HG03196 (cell line): ENCODE data around the gene CCT5.

Experiments
- ATAC-seq: cut with Tn5 transposase; IDR thresholded peaks from one replicate; pipeline ENCODE4 v1.9.1; 2021; ENCODE audit not compliant: unreplicated experiment

Gene CCT5

DNA sequence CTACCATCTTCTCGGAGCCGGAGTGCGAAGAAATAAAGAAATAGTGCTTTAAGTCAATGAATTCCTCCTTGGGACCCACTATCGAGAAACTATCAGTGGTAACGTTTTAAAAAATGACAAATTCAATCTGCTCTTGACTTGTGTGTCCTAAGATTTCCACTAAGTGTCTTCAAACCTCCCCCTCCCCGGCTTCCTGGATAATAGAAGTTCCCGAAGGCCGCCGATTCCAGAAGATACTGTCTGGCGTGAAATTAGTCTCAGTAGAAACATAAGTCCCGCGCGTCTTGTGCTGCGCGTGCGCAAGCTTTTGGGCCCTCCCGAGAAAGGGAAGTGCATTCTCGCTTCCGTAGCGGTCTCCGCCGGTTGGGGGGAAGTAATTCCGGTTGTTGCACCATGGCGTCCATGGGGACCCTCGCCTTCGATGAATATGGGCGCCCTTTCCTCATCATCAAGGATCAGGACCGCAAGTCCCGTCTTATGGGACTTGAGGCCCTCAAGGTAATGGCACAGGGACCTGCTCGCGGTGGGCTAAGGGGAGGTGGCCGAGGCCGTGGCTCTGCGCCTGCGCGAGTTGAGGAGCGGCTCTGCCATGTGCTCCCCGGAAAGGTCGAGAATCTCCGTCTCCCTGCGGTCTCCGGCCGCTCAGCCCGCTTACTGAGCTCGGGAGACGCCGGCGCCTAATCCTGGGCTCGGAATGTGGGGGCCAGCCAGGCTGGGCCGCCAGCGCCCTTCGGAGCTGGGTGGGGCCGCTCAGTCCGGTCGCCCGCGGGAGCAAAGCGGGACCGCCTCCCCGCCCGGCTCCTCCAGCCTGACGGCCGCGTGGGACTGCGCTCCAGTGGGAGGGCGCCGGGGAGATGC is at the start of gene CCT5:
CCT5 (plus strand) TSS at position 333 of the 858 bp plus-strand sequence; CDS start at position 394, 61 bp downstream.
- peak; percentile 78 for ATAC-seq

DNA sequence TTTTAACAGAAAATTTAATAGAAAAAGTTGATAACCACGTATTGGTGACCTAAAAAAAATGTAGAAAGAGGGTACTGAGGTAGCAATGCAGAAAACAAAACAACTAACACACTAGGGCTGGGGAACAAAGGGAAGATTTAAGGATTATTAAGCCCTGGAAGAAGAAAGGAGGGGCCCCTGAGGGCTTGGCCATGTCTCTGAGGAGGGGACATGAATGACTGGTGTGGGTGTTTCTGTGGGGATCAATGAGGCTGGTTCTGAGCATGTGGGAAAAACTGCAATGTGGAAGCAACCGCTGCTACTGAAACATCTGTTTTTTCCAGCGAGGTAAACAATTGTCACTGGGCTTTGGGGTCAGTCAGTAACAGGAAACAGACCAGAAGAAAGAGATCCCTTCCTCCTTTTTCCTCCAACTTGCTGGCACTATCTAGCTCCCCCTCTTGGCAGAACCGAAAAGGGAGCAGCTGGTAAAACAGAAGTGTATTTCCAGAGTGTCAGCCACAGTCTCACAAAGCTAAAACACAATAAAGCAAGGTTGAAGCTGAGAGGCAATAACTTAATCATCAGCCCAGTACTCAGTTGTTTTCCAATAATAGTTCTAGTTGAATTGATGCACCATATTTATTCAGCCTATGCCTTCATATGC is 48.7 kb upstream of the CCT5 start:
- ATAC-seq, result no peak

DNA sequence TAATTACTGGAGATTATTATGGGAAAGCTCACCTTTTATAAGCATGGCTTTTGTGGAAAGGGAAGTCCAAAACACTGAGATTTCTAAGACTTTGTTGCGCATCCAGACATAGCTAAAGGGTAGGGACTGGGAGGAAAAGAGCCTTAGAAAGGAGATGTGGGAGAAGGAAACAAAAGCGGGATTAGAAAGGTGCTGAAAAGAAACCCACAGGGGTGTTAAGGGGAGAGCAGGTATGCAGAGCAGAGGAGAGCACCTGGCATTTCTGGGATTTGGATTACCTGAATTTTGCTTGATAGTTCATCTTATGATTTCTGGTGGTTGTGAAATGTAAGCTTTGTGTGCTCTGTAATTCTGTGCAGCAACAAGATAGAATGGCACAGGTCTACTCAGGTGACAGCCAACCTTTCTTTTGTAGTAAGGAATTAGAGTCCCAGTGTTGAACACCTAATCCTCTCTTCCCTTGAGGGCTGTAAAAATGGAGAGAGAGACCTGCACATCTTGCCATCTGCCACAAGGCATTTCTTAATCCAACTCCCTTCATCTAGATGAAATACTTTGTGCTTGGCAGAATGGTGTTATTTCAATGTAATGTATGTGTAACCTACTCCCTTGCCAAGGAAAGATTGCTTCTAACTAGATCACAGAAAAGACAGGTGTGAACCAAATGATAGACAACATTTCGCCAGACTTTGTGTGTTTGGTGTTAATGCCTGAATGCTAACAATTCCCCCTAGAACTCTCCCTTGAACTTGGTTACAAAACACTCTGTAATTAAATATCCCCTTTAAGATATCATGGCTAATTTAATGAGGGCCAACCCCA is 47.8 kb upstream of the CCT5 start:
- ATAC-seq, result no peak

DNA sequence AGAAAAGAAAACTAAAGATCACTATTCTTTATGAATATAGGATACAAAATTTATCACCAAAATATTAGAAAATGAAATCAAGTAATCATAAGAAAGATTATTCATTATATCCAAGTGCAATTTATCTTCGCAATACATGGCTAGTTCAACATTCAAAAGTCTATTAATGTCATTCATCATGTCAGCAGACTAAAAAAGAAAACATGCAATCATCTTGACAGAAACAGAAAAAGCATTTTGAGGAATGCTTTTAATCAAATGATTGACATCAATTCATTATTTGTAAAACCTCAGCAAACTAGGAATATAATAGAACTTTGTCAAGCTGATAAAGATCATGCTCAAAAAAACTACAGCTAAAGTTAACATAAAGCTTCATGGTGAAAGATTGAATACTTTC is 41.1 kb upstream of the CCT5 start:
- ATAC-seq, result no peak

DNA sequence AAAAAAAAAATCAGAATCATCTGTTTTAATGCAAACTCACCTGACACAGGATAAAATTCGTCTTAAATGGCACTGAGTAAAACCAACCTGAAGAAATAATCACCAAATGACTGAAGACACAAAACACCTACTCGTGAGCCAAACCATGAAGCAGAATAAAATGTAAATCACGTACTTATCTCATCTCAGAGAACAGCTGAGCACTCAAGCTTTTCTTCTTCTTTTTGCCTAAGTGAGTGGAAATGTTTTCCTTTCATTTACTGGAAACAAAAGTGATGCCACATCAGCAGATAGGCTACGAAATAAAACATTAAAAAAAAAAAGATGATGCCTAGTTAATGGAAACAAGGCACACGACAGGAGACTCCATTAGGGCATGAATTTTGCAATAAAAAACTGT is 36.8 kb upstream of the CCT5 start:
- ATAC-seq, result no peak

DNA sequence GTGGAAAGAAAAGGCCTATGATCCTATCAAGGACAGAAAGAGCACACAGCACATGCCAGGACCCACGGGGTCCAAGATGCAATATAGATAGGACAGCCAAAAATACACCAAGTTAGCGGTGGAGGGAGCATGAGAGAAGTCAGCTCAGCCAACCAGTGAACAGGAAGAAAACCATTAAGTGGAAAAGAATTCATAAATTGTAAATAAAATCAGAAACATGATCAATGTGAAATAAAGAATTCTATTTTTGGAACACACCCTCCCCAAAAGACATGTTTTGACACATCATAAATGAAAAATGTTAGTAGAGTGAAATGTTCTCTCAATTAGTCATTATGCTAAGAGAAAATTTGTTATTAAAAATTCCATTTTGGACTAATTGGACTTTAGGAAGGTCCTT is 36.0 kb upstream of the CCT5 start:
- no peak for ATAC-seq

DNA sequence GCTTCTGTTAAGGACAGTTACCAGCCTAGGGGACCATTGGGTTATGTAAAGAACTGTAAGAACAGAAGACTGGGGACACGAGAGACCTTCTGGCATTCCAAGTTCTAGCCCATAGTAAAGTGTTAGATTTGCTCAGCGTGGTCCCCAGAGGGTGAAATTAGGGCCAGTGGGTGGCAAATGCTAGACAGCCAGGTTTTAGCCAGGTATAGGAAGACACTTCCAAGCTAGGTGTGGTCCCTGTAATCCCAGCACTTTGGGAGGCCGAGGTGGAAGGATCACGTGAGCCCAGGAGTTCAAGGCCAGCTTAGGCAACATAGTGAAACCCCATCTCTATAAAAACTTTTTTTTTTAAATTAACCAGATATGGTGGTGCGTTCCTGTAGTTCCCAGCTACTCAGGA is 34.7 kb upstream of the CCT5 start:
- ATAC-seq, result no peak

DNA sequence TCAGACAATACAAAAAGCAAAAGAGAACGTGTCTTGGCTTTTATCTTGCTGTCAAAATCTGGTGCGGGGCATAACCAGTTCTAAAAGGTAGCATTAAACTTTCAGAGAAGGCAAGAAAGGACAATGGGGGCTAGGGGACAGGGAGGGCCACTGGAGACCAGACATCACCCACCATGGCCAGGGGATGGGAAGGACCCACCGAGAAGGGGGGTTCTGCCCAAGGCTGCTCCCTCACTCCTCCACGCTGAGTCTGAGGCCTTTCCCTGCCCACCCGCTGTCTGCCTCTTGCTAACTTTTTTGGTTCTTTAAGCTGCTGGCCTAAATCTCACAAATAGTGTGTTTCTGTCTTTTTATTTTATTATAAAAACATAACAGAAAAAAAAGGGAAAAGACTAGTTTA is 34.0 kb upstream of the CCT5 start:
- ATAC-seq, result no peak

DNA sequence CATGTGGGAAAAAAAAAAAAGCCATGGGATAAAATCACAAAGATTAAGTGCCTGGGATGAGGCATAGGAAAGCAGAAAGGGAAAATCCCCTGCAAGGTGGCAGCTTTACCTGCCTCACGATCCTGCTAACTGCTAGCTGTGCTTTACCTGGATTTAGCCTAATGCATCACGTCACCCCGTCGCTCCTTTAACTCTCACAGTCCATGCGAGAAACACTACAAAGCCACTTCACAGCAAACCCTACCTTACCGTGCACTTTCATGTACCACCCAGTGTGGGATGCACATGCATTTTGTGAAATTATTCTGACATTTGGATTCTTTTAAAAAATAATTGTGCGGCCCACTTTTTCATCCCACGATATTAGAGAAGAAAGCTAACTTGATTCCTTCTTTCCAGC is 31.4 kb upstream of the CCT5 start:
- ATAC-seq, result no peak

DNA sequence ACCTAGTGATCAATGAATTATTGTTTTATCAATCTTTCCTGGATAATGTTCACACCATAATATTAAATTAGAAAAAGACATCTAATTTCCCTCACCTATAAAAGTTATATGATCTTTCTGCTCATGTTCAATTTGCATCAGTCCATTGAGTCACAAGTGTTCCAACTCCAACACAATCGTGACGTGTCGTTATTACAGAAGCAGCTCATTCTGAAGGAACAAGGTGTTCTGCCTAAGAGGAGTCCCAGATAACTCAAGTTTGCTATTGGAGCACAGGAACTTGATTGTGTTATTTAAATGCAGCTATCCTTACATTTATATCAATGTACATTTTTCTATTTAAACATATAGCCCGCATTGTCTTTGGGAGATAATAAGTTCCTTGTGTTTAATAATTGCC is 31.0 kb upstream of the CCT5 start:
- no peak for ATAC-seq

DNA sequence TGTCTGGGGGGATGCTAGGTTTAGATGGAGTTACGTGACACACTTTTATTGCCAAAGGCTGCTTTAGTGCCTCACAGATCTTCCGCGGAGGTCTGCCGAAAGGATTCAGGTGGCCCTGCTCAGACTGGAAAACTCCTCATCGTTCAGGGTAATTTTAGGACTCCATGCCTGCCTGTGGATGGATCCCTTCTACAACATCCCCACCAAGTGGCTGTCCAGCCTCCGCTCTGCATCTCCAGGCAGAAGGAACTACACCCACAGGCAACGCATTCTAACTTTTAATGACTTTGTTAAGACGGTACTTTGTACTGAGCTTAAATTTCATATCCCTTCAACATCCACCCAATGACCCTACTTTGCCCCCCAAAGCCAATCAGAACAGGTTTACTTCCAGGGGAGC is 29.8 kb upstream of the CCT5 start:
- ATAC-seq, result no peak

DNA sequence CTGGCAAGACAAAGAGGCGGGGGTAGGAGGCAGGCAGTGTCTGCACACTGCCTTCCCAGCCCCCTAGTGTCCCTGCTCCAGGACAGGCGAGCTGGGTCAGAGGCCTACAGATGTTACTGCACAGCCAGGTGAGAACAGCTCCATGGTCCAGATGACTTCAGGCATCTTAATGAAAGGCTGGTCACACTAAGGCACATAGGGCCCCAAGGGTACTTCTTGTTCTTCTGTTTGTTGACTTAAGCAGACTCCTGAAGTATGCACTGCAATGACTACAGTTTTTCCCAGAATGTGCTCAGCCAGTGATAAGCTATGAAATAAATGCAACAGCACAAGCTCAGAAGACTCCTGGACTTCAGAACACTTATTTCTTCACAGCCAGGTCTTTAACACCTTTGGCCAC is 27.8 kb upstream of the CCT5 start:
- ATAC-seq, result no peak

DNA sequence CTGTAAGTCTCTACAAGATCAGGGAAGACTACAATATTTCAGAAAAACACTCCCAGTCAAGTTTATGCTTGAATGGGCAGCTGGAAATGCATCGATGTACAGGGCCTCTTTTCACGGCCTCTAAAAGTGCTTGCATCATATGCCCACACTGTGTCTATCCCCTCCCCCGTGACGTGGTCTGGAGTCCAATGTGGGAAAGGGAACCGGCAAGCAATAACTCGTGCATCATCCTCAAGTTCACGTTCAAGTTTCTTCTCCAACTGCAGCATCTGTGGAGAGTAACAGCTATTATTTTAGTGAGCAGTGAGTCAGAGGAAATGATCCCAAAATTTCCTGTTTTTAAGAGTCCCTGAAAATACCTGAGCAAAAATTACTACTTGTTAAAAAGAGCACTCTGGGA is 22.7 kb upstream of the CCT5 start:
- ATAC-seq, result no peak

DNA sequence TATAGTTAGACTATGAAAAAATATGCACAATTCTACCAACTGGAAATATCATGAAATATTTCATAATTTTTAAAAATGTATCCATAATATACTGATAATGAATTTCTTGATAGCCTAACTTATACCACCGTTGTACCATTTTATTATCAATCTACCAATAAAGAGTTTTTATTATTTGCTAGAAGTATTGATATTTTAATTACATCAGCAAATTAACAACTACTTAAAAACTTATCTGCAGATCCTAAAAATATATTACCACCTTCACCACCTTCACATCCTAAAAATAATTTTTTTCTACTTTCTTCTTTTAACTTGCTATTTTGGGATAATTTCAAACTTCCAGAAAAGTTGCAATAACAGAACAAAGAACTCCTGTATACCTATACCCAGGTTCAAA is 21.8 kb upstream of the CCT5 start:
- no peak for ATAC-seq

DNA sequence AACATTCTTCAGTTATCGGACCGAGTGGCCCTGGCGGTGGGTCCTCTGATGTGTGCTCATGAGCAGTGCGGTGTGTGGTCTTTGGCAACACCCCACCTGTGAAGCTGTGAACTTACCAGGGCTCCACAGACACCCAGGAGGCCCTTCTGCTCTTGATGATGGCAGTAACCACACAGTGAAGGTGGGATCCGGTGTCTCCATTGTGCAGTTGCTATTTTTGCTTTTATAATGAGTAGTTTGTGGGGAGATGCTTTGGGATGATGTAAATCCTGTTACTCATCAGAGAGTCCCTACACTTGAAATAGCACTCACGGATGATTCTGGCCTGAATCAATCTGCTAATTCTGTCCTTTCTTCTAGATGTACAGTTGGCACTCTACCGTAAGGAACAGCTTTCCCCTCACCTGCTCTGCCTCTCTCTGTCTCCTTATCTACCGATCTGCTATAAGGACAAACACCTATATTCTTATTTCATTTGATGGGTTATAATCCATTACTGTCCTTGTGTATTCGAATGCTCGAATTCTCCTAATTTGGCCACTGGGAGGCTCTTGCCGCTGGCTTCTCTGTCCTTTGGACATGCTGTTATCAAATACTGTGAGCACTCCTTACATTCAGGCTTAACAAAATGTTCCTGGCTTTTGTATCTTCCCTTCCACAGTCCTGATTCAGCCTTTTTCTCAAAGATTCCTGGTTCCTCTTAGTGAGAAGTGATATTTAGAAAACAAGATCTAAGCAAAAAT is 20.6 kb upstream of the CCT5 start:
- no peak for ATAC-seq

DNA sequence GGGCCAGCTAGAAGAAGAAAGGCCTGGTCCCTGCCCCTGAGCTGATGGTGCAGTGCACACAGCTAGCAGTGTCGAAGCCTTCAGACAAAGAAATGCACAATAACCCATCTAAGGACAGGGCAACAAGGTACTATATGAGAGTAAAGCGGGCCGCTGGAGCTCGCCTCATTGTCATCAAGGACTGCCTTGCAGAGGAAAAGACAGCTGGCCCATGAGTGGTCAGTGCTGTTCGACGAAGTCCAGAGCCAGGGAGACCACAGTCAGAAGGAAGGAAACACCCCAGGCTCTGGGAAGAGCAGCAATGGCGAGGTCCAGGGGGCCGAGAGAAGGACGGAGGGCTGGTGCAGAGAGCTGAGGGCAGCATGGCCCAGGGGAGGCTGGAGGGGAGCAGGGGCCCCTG is 17.7 kb upstream of the CCT5 start:
- no peak for ATAC-seq

DNA sequence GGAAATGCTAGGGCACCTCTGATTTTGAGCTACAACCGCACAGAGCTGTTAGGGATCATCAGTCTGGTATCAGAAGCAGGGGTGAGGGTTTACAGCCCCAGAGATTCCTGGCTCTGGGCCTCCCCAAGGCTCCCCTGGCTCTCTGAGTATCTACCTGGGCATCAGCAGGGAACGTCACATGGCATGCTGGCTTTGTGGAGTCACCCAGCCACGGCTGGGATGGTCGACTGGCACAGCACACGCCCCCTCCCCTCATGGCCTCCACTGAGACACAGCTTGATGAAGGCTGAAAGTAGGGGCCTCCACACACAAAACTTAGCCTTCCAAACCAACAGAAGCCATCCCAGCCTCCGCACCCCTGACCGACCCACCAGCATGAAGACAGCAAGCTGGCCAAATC is 17.1 kb upstream of the CCT5 start:
- ATAC-seq, result no peak

DNA sequence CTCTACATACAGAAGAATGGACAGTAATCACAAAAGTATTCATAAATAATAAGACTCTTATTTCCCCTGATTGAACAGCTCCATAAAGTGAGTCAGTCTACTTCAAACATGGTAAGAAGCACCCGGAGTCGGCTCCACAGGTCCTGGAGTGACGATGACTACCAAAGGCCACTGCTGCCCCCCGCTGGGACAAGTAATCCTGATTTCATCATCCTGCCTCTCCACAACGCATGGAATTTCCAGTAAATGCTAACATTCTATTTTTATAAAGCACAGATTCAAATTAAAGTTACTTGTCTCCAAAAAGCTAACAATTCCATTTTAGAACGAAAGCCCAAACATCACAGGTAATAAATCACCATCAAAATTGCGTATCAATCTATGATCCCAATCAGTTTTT is 16.6 kb upstream of the CCT5 start:
- no peak for ATAC-seq

DNA sequence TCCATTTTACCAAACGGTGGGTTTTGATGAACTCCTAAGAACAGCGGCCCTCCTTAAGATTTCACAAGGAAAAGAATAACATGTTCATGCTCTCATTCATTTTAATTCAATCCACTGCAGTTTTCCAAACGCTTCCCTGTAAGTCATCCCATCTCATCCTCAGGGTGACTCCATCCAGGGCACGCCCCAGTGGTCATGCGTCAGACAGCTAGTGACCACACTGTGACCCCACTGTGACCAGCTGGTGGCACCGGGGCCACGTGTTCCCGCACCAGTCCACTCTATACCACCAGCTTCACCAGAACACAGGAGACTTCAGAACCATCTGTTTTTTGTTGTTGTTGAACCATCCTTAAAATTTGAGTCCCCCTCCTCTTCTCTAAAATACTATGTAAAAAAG is 14.7 kb upstream of the CCT5 start:
- ATAC-seq, result no peak

DNA sequence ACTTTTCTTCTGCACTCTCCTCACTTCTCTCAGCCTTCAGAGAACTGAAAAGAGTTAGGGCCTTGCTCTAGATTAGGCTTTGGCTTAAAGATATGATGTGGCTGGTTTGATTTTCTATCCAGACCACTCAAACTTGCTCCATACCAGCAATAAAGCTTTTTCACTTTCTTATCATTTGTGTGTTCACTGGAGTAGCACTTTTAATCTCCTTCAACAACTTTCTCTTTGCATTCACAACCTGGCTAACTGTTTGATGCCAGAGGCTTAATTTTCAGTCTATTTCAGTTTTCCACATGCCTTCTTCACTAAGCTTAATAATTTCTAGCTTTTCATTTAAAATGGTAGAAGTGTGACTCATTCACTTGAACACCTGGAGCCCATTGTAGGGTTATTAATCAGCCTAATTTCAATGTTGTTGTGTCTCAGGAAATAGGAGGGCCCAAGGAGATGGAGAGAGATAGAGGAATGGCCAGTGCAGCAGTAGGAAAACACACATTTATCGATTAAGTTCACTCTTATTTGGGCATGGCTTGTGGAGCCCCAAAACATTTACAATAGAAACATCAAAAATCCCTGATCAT is 6.3 kb upstream of the CCT5 start:
- ATAC-seq, result no peak
